ENCODE measurements around the gene ARHGEF25.
A peak's percentile ranks its signal among the peaks of the same experiment; 100 is the strongest.
"Not testable (repeated sequence)": the region's sequence is repeated elsewhere in the genome, so short reads cannot be mapped to it uniquely, and the experiment has no call there.

Gene ARHGEF25

GRCh38 chr12:57616383-57617101, 5.3 kb downstream of the ARHGEF25 start:
- no peak for DNase-seq

GRCh38 chr12:57617942-57618341, 6.7 kb downstream of the ARHGEF25 start:
- no peak for DNase-seq
- CTCF ChIA-PET = no interaction called here
- H3K4me1 Mint-ChIP-seq = peaks cover 30% of the 10 kb centered on the region
- no peaks in the 10 kb centered on the region for H3K9me3 Mint-ChIP-seq
- H3K27ac Mint-ChIP-seq = no peak overlapping the region
- H3K36me3 Mint-ChIP-seq = no peaks in the 10 kb centered on the region
- H3K27me3 Mint-ChIP-seq = peaks cover 100% of the 10 kb centered on the region
- no peak overlapping the region for H3K4me3 Mint-ChIP-seq

More at GRCh38 chr12:57616383-57617101, 5.3 kb downstream of the ARHGEF25 start:
- Mint-ChIP-seq H3K4me1 (peaks cover 25% of the 10 kb centered on the region), H3K4me3 (no peak overlapping the region), H3K27ac (no peak overlapping the region), H3K9me3 (no peaks in the 10 kb centered on the region), H3K27me3 (peaks cover 100% of the 10 kb centered on the region), H3K36me3 (no peaks in the 10 kb centered on the region)
- CTCF ChIA-PET = interaction anchor here (3.9 kb wide), 1 partner anchor 32 kb away, joined by 21 read pairs; no protein-coding TSS in a partner anchor

- H3K9me3 Mint-ChIP-seq, DNase-seq, CTCF ChIA-PET, H3K4me3 Mint-ChIP-seq, H3K36me3 Mint-ChIP-seq, H3K27ac Mint-ChIP-seq: not testable (repeated sequence)
- Mint-ChIP-seq H3K27me3 (peaks cover 100% of the 10 kb centered on the region), H3K4me1 (peaks cover 30% of the 10 kb centered on the region)
These were observed 7.2 kb downstream of the ARHGEF25 start for GRCh38 chr12:57618431-57618830.

GRCh38 chr12:57618966-57619433, 7.8 kb downstream of the ARHGEF25 start:
- DNase-seq = no peak
- no peaks in the 10 kb centered on the region for H3K9me3 Mint-ChIP-seq
- CTCF ChIA-PET = interaction anchor here (0.5 to 7.3 kb wide), 2 partner anchors 36 to 310 kb away, joined by 3 to 143 read pairs; no protein-coding TSS in a partner anchor
- H3K27ac Mint-ChIP-seq = no peak overlapping the region
- H3K36me3 Mint-ChIP-seq = no peaks in the 10 kb centered on the region
- H3K4me1 Mint-ChIP-seq = peaks cover 30% of the 10 kb centered on the region
- H3K4me3 Mint-ChIP-seq = no peak overlapping the region
- peaks cover 100% of the 10 kb centered on the region for H3K27me3 Mint-ChIP-seq

- DNase-seq = peak; percentile 42
- CTCF ChIA-PET = interaction anchor here (0.5 to 7.3 kb wide), 7 partner anchors 12 to 311 kb away, joined by 3 to 143 read pairs (median 6); partner anchors contain the start of gene PIP4K2C
- Mint-ChIP-seq H3K36me3 (no peaks in the 10 kb centered on the region), H3K9me3 (no peaks in the 10 kb centered on the region), H3K27me3 (peaks cover 100% of the 10 kb centered on the region), H3K27ac (no peak overlapping the region), H3K4me3 (no peak overlapping the region), H3K4me1 (peaks cover 30% of the 10 kb centered on the region)
These were observed 8.4 kb downstream of the ARHGEF25 start for GRCh38 chr12:57619434-57620244.

GRCh38 chr12:57620245-57620935, 9.2 kb downstream of the ARHGEF25 start:
- peaks cover 100% of the 10 kb centered on the region for H3K27me3 Mint-ChIP-seq
- H3K27ac Mint-ChIP-seq = no peak overlapping the region
- no peaks in the 10 kb centered on the region for H3K9me3 Mint-ChIP-seq
- H3K36me3 Mint-ChIP-seq = no peaks in the 10 kb centered on the region
- peak overlapping the region; percentile 59 for H3K4me3 Mint-ChIP-seq
- H3K4me1 Mint-ChIP-seq = peaks cover 30% of the 10 kb centered on the region
- CTCF ChIA-PET = interaction anchor here (0.7 to 7.3 kb wide), 13 partner anchors 10 to 162 kb away, joined by 3 to 143 read pairs (median 5); partner anchors contain the start of genes ARHGEF25, B4GALNT1, GLI1 and PIP4K2C
- DNase-seq = peak; percentile 16

- Mint-ChIP-seq H3K9me3 (no peaks in the 10 kb centered on the region), H3K4me3 (peak overlapping the region; percentile 59), H3K36me3 (no peaks in the 10 kb centered on the region), H3K27me3 (peaks cover 100% of the 10 kb centered on the region), H3K4me1 (peaks cover 30% of the 10 kb centered on the region), H3K27ac (peak overlapping the region; percentile 50)
- CTCF ChIA-PET = interaction anchor here (0.7 to 7.3 kb wide), 13 partner anchors 10 to 162 kb away, joined by 3 to 143 read pairs (median 5); partner anchors contain the start of genes ARHGEF25, B4GALNT1, GLI1 and PIP4K2C
- peak; percentile 41 for DNase-seq
These were observed 9.8 kb downstream of the ARHGEF25 start for GRCh38 chr12:57620936-57621496.

GRCh38 chr12:57621497-57622292, 10.5 kb downstream of the ARHGEF25 start:
- CTCF ChIA-PET = interaction anchor here (0.7 to 7.3 kb wide), 17 partner anchors 9 to 166 kb away, joined by 3 to 143 read pairs (median 5); partner anchors contain the start of genes ARHGEF25, GLI1, INHBE and PIP4K2C
- peak overlapping the region; percentile 50 for H3K27ac Mint-ChIP-seq
- H3K9me3 Mint-ChIP-seq = no peaks in the 10 kb centered on the region
- no peaks in the 10 kb centered on the region for H3K36me3 Mint-ChIP-seq
- peak; percentile 73 for DNase-seq
- peaks cover 30% of the 10 kb centered on the region for H3K4me1 Mint-ChIP-seq
- H3K27me3 Mint-ChIP-seq = peaks cover 100% of the 10 kb centered on the region
- peak overlapping the region; percentile 59 for H3K4me3 Mint-ChIP-seq

- Mint-ChIP-seq H3K9me3 (no peaks in the 10 kb centered on the region), H3K27me3 (peaks cover 100% of the 10 kb centered on the region), H3K36me3 (no peaks in the 10 kb centered on the region), H3K4me3 (peak overlapping the region; percentile 59), H3K27ac (no peak overlapping the region), H3K4me1 (peaks cover 33% of the 10 kb centered on the region)
- CTCF ChIA-PET = interaction anchor here (0.7 to 7.3 kb wide), 8 partner anchors 8 to 167 kb away, joined by 3 to 143 read pairs (median 5); partner anchors contain the start of genes GLI1 and INHBE
- peak; percentile 17 for DNase-seq
These were observed 11.3 kb downstream of the ARHGEF25 start for GRCh38 chr12:57622293-57623245.

- H3K4me1 Mint-ChIP-seq = peaks cover 38% of the 10 kb centered on the region
- CTCF ChIA-PET = interaction anchor here (1.5 to 7.3 kb wide), 2 partner anchors 16 to 41 kb away, joined by 5 to 143 read pairs; no protein-coding TSS in a partner anchor
- no peak overlapping the region for H3K4me3 Mint-ChIP-seq
- no peak overlapping the region for H3K27ac Mint-ChIP-seq
- H3K36me3 Mint-ChIP-seq = no peaks in the 10 kb centered on the region
- peaks cover 100% of the 10 kb centered on the region for H3K27me3 Mint-ChIP-seq
- DNase-seq = no peak
- no peaks in the 10 kb centered on the region for H3K9me3 Mint-ChIP-seq
These were observed 12.2 kb downstream of the ARHGEF25 start for GRCh38 chr12:57623385-57623784.

- CTCF ChIA-PET = interaction anchor here (0.7 to 7.3 kb wide), 3 partner anchors 41 to 171 kb away, joined by 3 to 143 read pairs (median 3); no protein-coding TSS in a partner anchor
These were observed 12.7 kb downstream of the ARHGEF25 start for GRCh38 chr12:57623811-57624390.

More at GRCh38 chr12:57623811-57624390, 12.7 kb downstream of the ARHGEF25 start:
- peak; percentile 10 for DNase-seq
- H3K9me3 Mint-ChIP-seq = no peaks in the 10 kb centered on the region
- no peaks in the 10 kb centered on the region for H3K36me3 Mint-ChIP-seq
- no peak overlapping the region for H3K27ac Mint-ChIP-seq
- peaks cover 100% of the 10 kb centered on the region for H3K27me3 Mint-ChIP-seq
- no peak overlapping the region for H3K4me3 Mint-ChIP-seq
- H3K4me1 Mint-ChIP-seq = peaks cover 38% of the 10 kb centered on the region
